HG03196 (cell line): ENCODE results near the gene USH1G.
"Not testable (repeated sequence)": the region's sequence is repeated elsewhere in the genome, so short reads cannot be mapped to it uniquely, and the experiment has no call there.

Experiments used
- ATAC-seq: cut with Tn5 transposase; IDR thresholded peaks from one replicate; pipeline ENCODE4 v1.9.1; 2021; ENCODE audit not compliant: unreplicated experiment

USH1G gene

DNA sequence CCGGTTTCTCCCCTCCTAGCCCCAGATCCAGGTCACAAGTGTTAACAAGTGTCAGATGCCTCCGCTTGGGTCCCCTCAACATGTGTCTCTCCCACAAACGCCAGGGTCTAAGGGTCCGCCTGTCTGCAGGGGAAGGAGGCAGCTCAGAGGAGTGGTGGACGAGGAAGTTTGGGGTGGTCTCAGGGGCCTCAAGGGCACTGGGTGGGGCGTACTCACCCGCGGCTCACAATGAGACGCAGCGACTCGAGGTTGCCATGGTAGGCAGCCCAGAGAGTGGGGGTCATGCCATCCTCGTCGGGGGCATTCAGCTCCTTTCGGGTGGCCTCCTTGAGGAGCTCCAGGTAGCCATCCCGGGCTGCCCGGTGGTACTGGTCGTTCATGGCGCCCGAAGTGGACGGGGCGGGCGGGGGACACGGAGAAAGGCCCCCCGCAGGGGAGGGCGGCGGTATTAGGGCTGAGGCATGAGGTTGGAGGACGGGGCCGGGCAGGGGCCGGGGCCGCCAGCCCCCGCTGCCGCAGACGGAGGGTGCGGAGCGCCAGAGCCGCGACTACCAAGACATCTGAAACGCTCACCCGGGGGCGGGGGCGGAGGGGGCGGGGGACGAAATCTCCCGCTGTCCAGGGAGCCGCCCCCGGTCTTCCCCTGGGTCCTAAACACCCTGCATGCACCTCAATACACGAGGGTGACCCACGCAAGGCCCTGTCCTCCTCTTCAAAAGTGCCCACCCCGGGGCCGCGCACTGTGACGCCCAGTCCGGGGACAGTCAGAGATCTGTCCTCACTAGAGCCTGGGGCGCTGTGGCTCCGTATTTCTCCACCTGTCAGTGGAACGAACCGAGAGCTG lies at the start of gene USH1G:
USH1G (minus strand) TSS at position 562 of the 844 bp plus-strand sequence; CDS start at position 380, 182 bp downstream.
- no peak for ATAC-seq

DNA sequence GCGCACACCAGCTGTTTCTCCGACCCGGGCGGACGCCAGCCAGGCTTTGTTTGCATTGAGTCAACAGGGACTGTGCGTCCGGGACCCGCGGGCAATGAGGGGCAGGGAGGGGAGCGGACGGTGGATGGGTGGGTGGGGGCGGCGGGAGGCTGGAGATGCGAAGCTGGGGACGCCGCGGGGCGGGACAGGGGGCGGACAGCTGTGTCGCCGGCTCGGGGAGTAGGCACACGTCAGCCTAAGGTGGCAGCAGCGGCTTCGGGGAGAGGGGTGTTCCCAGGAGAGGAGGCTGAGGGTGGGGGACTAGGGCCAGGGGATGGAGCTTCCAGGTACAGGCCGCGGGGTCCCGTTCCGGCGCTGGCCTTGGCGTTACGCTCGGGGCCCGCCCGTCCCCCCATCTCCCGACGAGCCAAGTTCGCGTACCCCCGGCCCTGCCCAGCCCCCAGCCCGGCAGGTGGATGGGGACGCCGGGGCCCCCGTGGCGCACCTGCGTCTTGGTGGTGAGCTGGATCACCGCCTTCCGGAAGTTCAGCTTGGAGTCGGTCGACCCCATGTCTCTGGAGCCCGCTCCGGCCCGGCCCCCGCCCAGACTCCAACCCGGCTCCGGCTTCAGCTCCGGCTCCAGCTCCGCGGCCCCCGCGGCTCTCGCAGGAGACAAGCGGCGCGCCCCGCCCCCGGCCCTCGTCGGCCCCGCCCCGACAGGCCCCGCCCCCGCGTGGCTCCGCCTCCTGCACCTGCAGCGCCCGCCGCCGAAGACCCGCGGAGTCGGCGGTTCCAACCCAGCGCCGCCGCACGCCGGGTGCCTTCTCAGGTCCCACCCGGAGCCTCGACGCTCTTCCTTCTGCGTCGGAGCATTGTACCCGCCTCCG lies 49.3 kb upstream of the USH1G start, which contains the start of gene HID1:
HID1 (minus strand) TSS at position 653 of the 866 bp plus-strand sequence; CDS start at position 550, 103 bp downstream.
- no peak for ATAC-seq

DNA sequence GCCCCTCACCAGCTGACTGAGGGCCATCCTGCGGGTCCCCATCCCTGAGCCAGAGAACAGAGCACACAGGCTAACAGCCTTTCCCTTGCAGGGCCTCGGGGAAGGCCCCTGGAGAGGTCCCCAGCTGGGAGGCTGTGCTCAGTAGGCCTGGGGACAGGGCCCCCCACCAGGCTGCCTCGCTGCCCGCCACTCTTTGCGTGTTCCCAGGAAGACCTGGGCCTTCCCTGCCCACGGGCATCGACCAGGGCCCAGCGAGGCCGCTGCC lies 48.7 kb upstream of the USH1G start:
- ATAC-seq: no peak

DNA sequence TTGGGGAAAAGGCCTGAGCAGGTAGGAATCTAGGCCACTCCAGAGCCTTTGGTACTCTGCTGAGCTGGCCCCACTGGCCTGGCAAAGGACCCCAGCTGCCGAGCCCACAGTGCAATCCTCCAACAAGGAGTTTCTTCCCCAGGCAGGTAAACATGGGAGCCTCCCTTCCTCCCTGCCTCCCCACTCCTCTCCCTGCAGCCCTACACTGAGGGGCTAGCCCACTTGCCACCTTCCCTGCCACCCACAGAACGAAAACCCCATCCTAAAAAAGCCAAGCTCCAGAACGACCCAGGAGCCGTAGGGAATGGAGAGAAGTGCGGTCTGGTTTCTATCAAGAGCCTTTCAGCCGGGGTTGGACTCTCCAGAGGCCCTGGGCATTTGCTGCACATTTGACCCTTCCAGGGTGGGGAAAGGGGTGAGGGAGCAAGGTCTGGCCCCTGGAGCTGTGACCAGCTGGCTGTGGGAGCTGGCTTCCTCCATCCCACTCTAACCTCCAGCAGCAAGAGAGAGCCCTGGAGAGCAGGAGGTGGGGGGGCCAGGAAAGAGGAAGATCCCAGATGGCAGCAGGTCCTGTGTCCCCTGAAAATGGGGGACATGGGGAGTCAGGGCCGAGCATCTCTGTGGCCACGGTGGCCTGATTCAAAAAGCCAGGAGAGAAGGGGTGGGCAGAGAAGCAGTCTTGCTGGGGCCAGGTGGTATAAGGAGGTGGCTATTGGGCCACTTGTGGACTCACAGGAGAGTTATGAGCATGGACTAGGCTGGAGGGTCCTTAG lies 48.2 kb upstream of the USH1G start:
- ATAC-seq: no peak

DNA sequence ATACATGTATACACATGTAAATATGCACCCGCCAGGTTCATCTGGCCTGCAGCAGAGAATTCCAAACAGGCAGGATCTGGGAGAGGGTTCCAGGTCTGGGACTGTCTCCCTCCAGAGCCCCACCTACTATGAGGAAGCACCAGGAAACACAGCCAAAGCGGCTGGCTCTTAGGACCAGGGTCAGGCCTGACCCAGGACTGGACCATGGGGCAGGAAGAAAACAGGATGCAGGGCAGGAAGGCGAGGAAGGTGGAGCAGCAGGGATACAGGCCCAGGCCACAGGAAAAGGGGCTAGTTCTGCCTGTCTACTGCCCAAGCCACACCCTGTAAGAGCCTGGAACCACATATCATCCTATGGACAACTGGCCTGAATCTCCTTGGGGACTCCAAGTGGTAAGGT lies 47.3 kb upstream of the USH1G start:
- ATAC-seq: no peak

DNA sequence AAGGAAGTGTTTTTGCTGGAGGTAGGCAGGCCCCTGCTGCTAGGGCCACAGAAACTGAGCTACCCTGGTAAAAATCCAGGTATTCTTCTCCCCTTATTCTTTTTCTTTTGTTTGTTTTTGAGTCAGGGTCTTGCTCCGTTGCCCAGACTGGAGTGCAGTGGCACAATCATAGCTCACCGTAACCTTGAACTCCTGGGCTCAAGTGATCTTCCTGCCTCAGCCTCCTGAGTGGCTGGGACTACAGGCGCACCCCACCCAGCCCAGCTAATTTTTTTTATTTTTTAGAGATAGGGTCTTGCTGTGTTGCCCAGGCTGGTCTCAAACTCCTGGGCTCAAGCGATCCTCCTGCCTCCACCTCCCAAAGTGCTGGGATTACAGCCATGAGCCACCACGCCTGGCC lies 46.4 kb upstream of the USH1G start:
- ATAC-seq: not testable (repeated sequence)

DNA sequence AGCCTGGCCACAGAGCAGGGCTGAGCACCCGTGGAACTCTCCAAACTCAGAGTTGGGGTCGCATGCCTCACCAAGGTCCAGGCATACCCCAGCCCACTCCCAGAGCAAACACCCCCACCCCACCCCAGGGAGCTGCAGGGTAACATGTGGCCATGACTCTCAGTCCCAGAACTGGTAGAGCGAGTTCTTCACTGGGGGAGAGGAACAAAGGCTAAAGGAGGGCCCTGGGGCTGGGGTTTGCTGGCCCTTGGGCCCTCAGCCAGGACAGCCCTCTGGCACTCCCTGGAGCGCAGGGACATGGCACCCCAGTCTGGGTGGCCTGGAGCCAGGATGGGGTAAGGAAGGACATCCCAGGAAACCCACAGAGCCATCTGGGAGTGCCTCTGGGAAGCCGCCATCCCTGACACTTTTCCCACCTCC lies 45.3 kb upstream of the USH1G start:
- ATAC-seq: no peak

DNA sequence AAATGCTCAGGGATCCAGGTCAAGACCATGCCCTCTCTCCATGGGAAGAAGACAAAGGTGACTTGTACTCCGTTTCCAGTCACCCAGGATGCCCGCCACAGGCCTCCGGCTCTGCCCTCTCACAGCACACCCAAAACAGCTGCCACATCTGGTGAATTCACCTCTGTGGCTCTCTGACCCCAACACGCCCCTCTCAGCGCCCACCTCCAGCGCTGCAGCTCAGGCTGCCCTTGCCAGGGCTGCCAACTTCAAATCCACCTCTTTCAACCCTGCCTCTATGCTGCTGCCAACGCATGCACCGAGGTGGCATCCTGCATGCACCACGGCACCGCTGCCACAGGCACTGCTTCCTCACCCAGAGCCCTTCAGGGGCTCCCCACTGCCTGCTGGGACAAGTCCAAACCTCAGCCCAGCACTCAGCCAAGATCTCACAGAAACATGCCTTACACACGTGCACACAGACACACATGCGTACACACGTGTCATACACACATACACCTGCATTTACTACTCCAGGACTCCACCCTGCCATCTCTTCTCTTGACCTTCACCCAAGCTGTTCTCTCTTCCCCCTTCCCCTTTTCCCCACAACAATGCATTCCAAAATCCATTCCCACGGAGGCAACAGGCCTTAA lies 42.0 kb upstream of the USH1G start:
- ATAC-seq: no peak

DNA sequence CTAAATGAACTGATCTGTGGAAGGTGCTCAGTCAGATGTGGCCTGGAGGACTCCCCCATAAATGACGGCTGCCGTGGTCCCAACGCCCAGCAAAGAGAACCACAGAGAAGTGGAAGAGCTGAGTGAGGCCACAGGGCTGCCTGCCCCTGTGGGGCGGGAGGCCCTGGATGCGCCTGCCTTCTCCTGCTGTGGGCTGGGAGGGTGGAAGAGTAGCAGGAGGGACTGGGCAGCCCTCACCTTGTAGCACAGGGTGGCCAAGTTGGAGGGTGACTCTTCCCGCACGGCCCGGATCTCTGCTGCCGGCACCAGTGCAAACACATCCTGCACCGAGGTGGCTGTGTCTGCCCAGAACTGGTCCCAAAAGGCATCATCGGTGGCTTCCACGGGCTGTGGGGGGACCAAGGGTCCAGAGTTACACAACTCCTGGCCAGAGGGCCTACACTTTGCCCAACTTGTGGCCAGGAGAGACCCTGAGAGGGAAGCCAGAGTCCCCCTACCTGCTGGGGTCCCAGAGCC lies 41.2 kb upstream of the USH1G start:
- ATAC-seq: no peak

DNA sequence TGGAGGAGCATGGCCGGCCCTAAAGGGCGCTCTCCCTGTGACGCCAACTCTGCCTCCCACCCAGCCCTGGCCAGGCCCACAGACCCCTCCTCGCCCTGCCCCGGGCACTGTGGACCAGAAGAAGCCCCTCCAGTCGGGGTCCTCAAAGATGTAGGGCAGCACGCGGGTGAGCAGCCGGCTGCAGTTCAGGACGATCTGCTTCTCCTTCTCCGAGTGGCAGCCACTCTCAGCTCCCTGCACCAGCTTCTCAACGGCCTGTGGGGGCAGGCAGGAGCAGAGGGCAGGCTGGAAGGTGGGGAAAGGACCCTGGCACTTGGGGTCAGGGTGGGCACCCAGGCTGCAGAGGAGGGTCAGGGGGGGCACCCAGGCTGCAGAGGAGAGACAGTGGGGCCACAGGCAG lies 40.6 kb upstream of the USH1G start:
- no peak for ATAC-seq

DNA sequence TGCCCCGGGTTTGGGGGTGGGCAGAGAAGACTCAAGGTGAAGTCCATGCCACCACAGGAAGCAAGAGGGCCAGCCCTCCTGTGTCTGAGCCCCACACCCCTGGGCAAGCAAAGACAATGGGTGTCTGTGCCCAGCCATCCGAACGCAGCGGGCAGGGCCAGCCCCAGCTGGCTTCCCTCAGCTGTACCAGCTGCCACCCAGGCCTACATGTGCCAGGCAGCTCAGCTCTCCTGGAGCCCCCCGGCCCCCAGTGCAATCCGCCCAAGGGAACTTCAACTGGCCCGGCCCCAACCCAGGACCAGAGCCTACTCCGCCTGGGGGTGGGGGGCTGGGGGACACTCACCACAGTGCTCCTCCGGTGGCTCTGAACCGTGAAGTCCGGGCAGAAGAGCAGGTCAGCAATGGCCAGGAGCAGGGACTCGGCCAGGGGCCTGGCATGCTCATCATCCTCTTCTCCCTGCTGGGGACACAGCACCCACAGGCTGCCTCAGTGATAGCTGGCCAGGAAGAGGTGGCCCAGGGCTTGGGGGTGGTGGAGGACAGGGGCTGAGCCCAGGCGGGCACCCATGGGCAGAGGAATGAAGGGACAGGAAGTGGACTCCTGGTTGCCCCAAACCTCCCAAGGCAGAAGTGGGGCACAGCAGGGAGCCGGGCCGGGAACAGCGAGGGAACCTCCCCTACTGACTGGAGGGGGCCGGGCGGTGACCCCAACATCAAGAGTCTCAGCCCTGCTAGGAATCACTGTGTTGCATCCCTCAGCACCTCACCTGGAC lies 39.8 kb upstream of the USH1G start:
- no peak for ATAC-seq

DNA sequence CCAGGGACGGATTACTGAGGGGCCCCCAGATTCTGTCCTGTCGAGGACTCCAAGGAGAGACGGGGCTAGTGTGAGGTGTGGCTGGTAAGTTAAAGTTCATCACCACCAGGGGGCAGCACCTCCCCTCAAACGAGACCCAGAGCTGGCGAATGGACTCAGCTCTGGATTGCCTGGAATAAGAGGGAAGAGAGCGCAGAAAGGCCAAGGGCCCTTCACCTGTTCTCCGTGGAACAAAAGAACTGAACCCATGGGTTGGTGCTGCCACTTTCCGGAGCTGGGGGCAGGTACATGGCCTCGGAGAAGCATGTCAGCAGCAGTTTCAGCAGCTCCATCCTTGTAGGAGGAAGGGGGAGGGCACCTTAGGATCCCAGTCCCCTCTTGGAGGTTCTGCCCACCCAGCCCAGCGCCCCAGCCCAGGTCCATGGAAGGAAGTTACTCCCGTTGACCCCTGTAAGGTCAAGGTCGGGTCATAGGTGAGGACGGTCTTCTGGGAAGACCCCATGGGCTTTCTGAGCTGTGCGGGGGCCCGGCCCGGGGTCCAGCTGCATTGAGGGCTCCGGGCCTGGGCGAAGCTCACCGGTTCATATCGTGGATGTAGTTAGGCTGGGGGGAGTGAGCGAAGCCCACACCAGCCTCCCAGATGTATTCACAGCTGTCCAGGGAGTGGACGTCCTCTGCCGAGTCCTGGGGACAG lies 38.7 kb upstream of the USH1G start:
- ATAC-seq: no peak

DNA sequence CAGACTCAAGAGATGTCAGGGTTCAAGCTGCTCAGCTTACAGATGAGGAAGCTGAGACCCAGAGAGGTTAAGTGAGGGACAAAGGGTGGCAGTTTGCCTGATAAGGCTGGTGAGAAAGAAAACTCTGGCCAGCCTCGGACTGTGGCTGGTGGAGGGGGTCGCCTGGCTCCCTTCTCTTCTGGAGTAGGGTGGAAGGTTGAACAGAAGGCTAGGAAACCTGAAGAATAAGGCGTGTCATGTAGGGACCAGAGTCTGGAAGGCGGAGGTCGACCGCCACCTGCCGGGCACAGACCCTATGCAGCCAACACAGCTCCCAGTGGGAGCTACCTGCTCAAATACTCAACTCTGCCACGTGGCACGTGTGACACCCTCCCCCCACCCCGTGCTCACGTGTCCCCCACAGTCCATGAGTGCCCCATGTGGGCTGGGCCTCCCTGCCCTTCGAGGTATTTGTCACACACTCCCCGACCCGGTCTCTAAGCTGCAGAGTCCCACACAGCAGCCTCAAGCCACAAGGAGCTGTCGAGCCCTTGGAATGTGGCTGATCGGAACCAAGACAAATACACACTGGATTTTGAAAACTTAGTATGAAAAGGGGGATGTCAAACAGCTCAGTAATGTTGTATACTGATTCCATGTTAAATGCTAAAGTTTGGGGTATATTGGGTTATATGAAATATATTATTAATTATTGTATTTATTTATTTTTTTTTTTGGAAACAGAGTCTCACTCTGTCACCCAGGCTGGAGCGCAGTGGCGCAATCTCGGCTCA lies 37.7 kb upstream of the USH1G start:
- no peak for ATAC-seq

DNA sequence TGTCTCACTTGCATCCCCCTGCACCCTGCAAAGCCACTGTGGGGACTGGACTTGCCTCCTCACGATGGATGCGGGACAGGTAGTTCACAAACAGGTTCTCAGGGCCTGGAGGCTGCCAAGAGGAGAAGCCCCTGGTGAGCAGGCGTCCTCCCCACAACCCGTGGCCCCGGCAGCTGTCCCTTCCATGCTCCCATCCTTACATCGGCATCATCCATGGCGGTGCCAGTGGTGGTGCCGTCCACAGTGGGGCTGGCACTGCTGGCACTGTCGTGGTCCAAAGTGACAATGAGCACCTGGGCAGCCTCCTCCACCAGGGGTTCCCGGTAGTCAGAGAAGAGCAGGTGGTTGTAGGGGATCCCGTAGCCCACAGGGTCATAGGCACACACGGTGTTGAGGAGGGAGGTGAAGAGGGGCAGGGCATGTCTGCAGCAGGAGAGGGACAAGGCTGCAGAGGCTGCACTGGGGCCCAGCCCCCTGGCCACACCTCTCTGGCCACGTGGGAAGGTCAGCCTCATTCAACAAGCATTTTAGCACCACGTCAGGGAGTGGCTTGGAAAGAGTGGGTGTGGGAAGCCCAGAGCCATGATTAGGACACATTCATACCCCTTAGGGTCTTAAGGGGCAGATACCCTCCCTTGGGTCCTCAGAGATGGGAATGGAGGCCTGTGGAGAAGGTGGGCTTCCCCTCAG lies 36.9 kb upstream of the USH1G start:
- no peak for ATAC-seq

DNA sequence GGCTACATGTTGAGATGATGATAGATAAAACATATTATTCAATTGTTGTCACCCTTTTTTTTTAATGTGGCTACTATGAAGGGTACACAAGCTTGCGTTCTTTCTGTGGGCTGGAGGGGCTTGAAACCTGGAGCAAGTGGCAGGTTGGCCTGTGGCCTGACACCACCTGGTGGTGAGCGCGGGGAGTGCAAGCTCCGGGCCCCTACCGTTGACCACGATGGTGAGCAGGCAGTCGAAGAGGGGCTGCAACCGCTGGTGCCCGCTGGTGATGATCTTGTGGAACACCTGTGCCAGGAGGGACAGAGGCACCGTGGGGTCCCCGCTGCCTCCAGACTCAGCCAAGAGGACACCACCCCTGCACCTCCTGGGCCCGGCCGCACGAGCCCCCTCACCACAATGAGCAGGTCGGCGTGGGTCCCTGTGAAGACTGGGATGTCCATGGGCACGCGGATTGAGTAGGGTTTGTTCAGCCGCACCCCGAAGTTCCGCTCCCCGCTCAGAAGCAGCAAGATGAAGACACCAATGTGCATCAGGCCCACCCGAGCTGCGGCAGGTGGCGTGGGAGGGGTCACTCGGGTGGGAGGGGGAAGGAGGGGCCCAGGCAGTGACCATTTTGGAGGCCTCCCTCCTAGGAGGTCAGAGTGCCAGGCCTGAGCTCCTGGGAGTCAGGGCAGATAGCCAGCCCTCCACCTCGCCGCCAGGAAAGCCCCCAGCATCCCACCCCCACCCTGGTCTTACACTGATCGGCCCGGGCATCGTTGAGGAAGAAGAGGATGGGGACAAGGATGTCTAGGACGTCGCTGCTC lies 35.1 kb upstream of the USH1G start:
- no peak for ATAC-seq

DNA sequence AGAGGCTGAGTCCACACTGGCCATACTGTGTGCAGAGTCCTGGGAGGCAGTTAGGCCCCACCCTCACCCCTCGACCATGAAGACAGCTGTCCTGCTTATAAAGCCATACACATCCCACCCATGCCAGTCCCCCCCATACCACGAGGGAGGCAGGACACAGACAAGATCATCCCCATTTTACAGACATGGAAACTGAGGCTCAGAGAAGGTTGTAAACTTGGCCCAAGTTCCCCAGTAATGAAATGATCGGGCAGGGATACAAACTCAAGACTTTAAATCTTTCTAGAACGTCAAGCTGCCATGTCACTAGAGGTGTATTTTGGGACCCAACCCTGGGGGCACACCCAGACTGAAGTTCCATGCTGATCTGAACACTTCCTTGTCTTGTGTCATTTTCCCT lies 33.0 kb upstream of the USH1G start:
- ATAC-seq: no peak
